A673 (cell line): ENCODE results near the gene ZC3H18. TPM values are rescaled to one million over a fixed set of nuclear protein-coding genes. Genes with fewer than 3 reads are reported as not detected.

Experiments
- BruUV-seq: library from RNA; stranded (reverse); fragments of 400-500 nt; replicated peaks from 2 replicates; lab custom pipeline; 2021; lab: Mats Ljungman, UMichigan
- CTCF ChIA-PET: fragments of 300-600 bp; sonication (Branson Sonifier 250); formaldehyde crosslinking; loops from one replicate; lab custom pipeline; 2022; ENCODE audit warnings: antibody characterized with exemption; lab: Charles Lee
- POLR2A ChIA-PET: fragments of 300-600 bp; sonication (Branson Sonifier 250); formaldehyde crosslinking; loops from one replicate; lab custom pipeline; 2022; ENCODE audit warnings: antibody characterized with exemption; ENCODE audit not compliant: low non-redundant PET; lab: Charles Lee
- DNase-seq: peaks from one replicate; pipeline ENCODE4 v3.0.0-alpha.2; 2015; ENCODE audit warnings: low spot score
- H3K27ac ChIP-seq: fragments of 200-600 bp; sonication (generic); 2 replicates; pipeline ENCODE4 v1.5.1; 2016; ENCODE audit warnings: mixed run types, low read depth, mild to moderate bottlenecking, mixed read lengths, antibody characterized with exemption, low read length; ENCODE audit not compliant: poor library complexity, severe bottlenecking
- H3K27me3 ChIP-seq: fragments of 200-600 bp; sonication (generic); replicated peaks from 2 replicates; pipeline ENCODE4 v1.6.1; 2017; ENCODE audit warnings: mixed run types, low read depth, mild to moderate bottlenecking, mixed read lengths, antibody characterized with exemption, low read length; ENCODE audit not compliant: insufficient read depth, poor library complexity
- H3K36me3 ChIP-seq: fragments of 200-600 bp; sonication (generic); 2 replicates; pipeline ENCODE4 v1.6.1; 2016; ENCODE audit warnings: mixed run types, mild to moderate bottlenecking, mixed read lengths, antibody characterized with exemption, low read length; ENCODE audit not compliant: insufficient read depth, poor library complexity, severe bottlenecking
- H3K4me1 ChIP-seq: fragments of 200-600 bp; sonication (generic); 2 replicates; pipeline ENCODE4 v1.6.1; 2017; ENCODE audit warnings: mixed run types, mild to moderate bottlenecking, mixed read lengths, antibody characterized with exemption, low read length; ENCODE audit not compliant: insufficient read depth, poor library complexity, severe bottlenecking
- H3K4me3 ChIP-seq: fragments of 200-600 bp; sonication (generic); 2 replicates; pipeline ENCODE4 v1.5.1; 2016; ENCODE audit warnings: low read depth, mixed run types, mild to moderate bottlenecking, mixed read lengths, low read length; ENCODE audit not compliant: poor library complexity, severe bottlenecking
- H3K9me3 ChIP-seq: fragments of 200-600 bp; sonication (generic); 2 replicates; pipeline ENCODE4 v1.6.1; 2016; ENCODE audit warnings: mixed run types, low read depth, mild to moderate bottlenecking, mixed read lengths, antibody characterized with exemption, low read length; ENCODE audit not compliant: poor library complexity, severe bottlenecking
- CTCF ChIP-seq: fragments of 300-800, 200-600 bp; sonication (generic); conservative IDR thresholded peaks from 2 replicates; pipeline ENCODE4 v1.5.1; 2017; ENCODE audit warnings: low read depth, mild to moderate bottlenecking, antibody characterized with exemption, low read length, moderate library complexity, mixed read lengths
- EZH2 ChIP-seq: fragments of 200-600 bp; sonication (generic); IDR thresholded peaks from 2 replicates; pipeline ENCODE4 v1.6.1; 2017; ENCODE audit warnings: borderline replicate concordance, low read depth, mild to moderate bottlenecking, mixed read lengths, antibody characterized with exemption, low read length; ENCODE audit not compliant: poor library complexity, severe bottlenecking
- intact Hi-C: fragments of 100-400 bp; cut with micrococcal nuclease; formaldehyde crosslinking; loops from one replicate; pipeline ENCODE4 v1.10.0; 2022; ENCODE audit not compliant: unreplicated experiment
- total RNA-seq: library from RNA; stranded (reverse); gene quantifications from 2 replicates; pipeline ENCODE4 v1.2.3, GENCODE V29; 2021

ZC3H18 gene
- total RNA-seq, 1 experiment from 2014 or later: 83.4 TPM

GRCh38 chr16:88540346-88540977 is 29.7 kb upstream of the ZC3H18 start:
- no TSS peak for BruUV-seq
- CTCF ChIA-PET: no interaction called here
- POLR2A ChIA-PET: no interaction called here

GRCh38 chr16:88541831-88542616 is 28.2 kb upstream of the ZC3H18 start:
- ChIA-PET POLR2A (no interaction called here), CTCF (no interaction called here)
- H3K9me3 ChIP-seq: peaks cover 10% of the 10 kb centered on the region
- no peak overlapping the region for H3K4me3 ChIP-seq
- DNase-seq: no peak
- no peaks in the 10 kb centered on the region for H3K36me3 ChIP-seq
- H3K4me1 ChIP-seq: no peaks in the 10 kb centered on the region
- H3K27me3 ChIP-seq: peaks cover 30% of the 10 kb centered on the region
- no peak for TF ChIP-seq EZH2
- no peak overlapping the region for H3K27ac ChIP-seq
- BruUV-seq: no TSS peak
- intact Hi-C loops: no loop called here

More at GRCh38 chr16:88540346-88540977, 29.7 kb upstream of the ZC3H18 start:
- DNase-seq: no peak
- no peak overlapping the region for H3K4me3 ChIP-seq
- no peaks in the 10 kb centered on the region for H3K4me1 ChIP-seq
- H3K27me3 ChIP-seq: peaks cover 22% of the 10 kb centered on the region
- no peaks in the 10 kb centered on the region for H3K36me3 ChIP-seq
- H3K9me3 ChIP-seq: peaks cover 10% of the 10 kb centered on the region
- intact Hi-C loops: no loop called here
- TF ChIP-seq CTCF: no peak
- TF ChIP-seq EZH2: no peak
- no peak overlapping the region for H3K27ac ChIP-seq

GRCh38 chr16:88543230-88543813 is 26.9 kb upstream of the ZC3H18 start:
- intact Hi-C loops: no loop called here
- Histone ChIP-seq H3K4me1 (no peaks in the 10 kb centered on the region), H3K27ac (no peak overlapping the region), H3K9me3 (peaks cover 10% of the 10 kb centered on the region), H3K36me3 (no peaks in the 10 kb centered on the region), H3K27me3 (peaks cover 36% of the 10 kb centered on the region), H3K4me3 (no peak overlapping the region)
- no peak for DNase-seq
- ChIA-PET CTCF (no interaction called here), POLR2A (no interaction called here)
- no peak for TF ChIP-seq CTCF
- TF ChIP-seq EZH2: no peak
- no TSS peak for BruUV-seq
